ENCODE data around the gene ARF6. TPM values are rescaled to one million over a fixed set of nuclear protein-coding genes. Genes with fewer than 3 reads are reported as not detected.
"Not testable (repeated sequence)": the region's sequence is repeated elsewhere in the genome, so short reads cannot be mapped to it uniquely, and the experiment has no call there.

The ARF6 gene
- total RNA-seq, 1 experiment from 2014 or later: 86.4 TPM

DNA sequence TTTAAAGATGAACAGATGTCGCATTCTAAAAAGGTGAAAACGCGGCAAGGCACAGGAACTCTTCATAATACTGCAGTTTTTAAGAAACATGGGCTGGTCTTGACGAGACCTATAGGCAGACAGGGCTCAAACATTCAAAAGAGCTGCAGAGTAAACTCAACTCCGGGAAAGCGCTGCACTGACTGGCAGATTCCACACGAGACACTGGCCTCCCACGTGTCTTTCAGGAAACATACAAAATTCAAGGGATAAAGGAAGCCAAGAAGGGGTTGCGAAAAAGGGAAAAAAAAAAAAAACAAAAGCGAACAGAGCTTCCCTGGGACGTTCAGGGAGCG is 614 bp upstream of the ARF6 start:
- TF ChIP-seq EZH2 (IDR thresholded peaks at IDR 0.05; ENCODE audit: low read length, unreplicated experiment) (no peak), EZH2phosphoT487 (IDR thresholded peaks at IDR 0.05; ENCODE audit: borderline replicate concordance, low read length) (no peak)
- TF ChIP-seq, protein P1, sequence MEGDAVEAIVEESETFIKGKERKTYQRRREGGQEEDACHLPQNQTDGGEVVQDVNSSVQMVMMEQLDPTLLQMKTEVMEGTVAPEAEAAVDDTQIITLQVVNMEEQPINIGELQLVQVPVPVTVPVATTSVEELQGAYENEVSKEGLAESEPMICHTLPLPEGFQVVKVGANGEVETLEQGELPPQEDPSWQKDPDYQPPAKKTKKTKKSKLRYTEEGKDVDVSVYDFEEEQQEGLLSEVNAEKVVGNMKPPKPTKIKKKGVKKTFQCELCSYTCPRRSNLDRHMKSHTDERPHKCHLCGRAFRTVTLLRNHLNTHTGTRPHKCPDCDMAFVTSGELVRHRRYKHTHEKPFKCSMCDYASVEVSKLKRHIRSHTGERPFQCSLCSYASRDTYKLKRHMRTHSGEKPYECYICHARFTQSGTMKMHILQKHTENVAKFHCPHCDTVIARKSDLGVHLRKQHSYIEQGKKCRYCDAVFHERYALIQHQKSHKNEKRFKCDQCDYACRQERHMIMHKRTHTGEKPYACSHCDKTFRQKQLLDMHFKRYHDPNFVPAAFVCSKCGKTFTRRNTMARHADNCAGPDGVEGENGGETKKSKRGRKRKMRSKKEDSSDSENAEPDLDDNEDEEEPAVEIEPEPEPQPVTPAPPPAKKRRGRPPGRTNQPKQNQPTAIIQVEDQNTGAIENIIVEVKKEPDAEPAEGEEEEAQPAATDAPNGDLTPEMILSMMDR (conservative IDR thresholded peaks at IDR 0.05; ENCODE audit: low read depth, low read length): no peak
- POLR2A ChIA-PET (ENCODE audit: unreplicated experiment): interaction anchor here (0.6 to 1.3 kb wide), 11 partner anchors 15 to 278 kb away, joined by 3 to 28 read pairs (median 5); no protein-coding TSS in a partner anchor
- Histone ChIP-seq H3K4me1 (ENCODE audit: insufficient read depth, low read length) (peaks cover 19% of the 10 kb centered on the region), H3F3A (ENCODE audit: low read length, unreplicated experiment) (peaks cover under 1% of the 10 kb centered on the region), H3K9ac (ENCODE audit: low read length) (peak overlapping the region; percentile 100), H3K9me2 (replicated peaks; ENCODE audit: low read length) (no peaks in the 10 kb centered on the region), H3K27me3 (ENCODE audit: low read length) (no peaks in the 10 kb centered on the region), H2AFZ (ENCODE audit: low read length) (peak overlapping the region; percentile 74), H3K4me2 (ENCODE audit: low read length) (peak overlapping the region; percentile 91), H3K36me3 (ENCODE audit: low read depth, low read length) (peaks cover 32% of the 10 kb centered on the region), H3K9me3 (ENCODE audit: low read length) (no peaks in the 10 kb centered on the region), H3K27ac (ENCODE audit: low read length) (peak overlapping the region; percentile 94), H3K79me2 (ENCODE audit: low read length) (peaks cover 56% of the 10 kb centered on the region), H3K4me3 (ENCODE audit: low read length) (peak overlapping the region; percentile 91), H4K20me1 (ENCODE audit: low read length) (peaks cover 38% of the 10 kb centered on the region)
- intact Hi-C loops (cut with micrococcal nuclease): loop anchor here (1.0 to 2.0 kb wide), 5 partner anchors 17 to 213 kb away; no protein-coding TSS in a partner anchor
- CTCF ChIA-PET: interaction anchor here (0.5 to 1.4 kb wide), 6 partner anchors 13 to 420 kb away, joined by 3 to 5 read pairs (median 4); partner anchors contain the start of genes DMAC2L and L2HGDH
- TSS peak; percentile 72 for BruUV-seq (replicated peaks)
- DNase-seq (peak; percentile 63), ATAC-seq (peak; percentile 32)

DNA sequence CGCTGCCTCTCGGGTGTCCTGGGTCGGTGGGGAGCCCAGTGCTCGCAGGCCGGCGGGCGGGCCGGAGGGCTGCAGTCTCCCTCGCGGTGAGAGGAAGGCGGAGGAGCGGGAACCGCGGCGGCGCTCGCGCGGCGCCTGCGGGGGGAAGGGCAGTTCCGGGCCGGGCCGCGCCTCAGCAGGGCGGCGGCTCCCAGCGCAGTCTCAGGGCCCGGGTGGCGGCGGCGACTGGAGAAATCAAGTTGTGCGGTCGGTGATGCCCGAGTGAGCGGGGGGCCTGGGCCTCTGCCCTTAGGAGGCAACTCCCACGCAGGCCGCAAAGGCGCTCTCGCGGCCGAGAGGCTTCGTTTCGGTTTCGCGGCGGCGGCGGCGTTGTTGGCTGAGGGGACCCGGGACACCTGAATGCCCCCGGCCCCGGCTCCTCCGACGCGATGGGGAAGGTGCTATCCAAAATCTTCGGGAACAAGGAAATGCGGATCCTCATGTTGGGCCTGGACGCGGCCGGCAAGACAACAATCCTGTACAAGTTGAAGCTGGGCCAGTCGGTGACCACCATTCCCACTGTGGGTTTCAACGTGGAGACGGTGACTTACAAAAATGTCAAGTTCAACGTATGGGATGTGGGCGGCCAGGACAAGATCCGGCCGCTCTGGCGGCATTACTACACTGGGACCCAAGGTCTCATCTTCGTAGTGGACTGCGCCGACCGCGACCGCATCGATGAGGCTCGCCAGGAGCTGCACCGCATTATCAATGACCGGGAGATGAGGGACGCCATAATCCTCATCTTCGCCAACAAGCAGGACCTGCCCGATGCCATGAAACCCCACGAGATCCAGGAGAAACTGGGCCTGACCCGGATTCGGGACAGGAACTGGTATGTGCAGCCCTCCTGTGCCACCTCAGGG is 679 bp downstream of the ARF6 start:
- peak; percentile 36 for DNase-seq
- TF ChIP-seq EZH2 (IDR thresholded peaks at IDR 0.05; ENCODE audit: low read length, unreplicated experiment) (no peak), EZH2phosphoT487 (IDR thresholded peaks at IDR 0.05; ENCODE audit: borderline replicate concordance, low read length) (no peak)
- TF ChIP-seq, protein P1 (conservative IDR thresholded peaks at IDR 0.05; ENCODE audit: low read depth, low read length): no peak
- Histone ChIP-seq H3K9me2 (replicated peaks; ENCODE audit: low read length) (no peaks in the 10 kb centered on the region), H3K27ac (ENCODE audit: low read length) (peak overlapping the region; percentile 94), H4K20me1 (ENCODE audit: low read length) (peaks cover 51% of the 10 kb centered on the region), H2AFZ (ENCODE audit: low read length) (peak overlapping the region; percentile 60), H3F3A (ENCODE audit: low read length, unreplicated experiment) (peaks cover 7% of the 10 kb centered on the region), H3K9ac (ENCODE audit: low read length) (peak overlapping the region; percentile 100), H3K9me3 (ENCODE audit: low read length) (no peaks in the 10 kb centered on the region), H3K4me1 (ENCODE audit: insufficient read depth, low read length) (peaks cover 30% of the 10 kb centered on the region), H3K4me3 (ENCODE audit: low read length) (peak overlapping the region; percentile 91), H3K4me2 (ENCODE audit: low read length) (peak overlapping the region; percentile 91), H3K36me3 (ENCODE audit: low read depth, low read length) (peaks cover 35% of the 10 kb centered on the region), H3K79me2 (ENCODE audit: low read length) (peaks cover 69% of the 10 kb centered on the region), H3K27me3 (ENCODE audit: low read length) (no peaks in the 10 kb centered on the region)
- ChIA-PET POLR2A (ENCODE audit: unreplicated experiment) (interaction anchor here (1.1 kb wide), 1 partner anchor 110 kb away, joined by 4 read pairs; no protein-coding TSS in a partner anchor), CTCF (interaction anchor here (0.6 to 1.4 kb wide), 3 partner anchors 110 to 145 kb away, joined by 3 to 5 read pairs (median 3); no protein-coding TSS in a partner anchor)
- peak; percentile 43 for ATAC-seq
- BruUV-seq (replicated peaks): TSS peak; percentile 60
- intact Hi-C loops (cut with micrococcal nuclease): loop anchor here (2.0 kb wide), 2 partner anchors 15 to 53 kb away; no protein-coding TSS in a partner anchor

DNA sequence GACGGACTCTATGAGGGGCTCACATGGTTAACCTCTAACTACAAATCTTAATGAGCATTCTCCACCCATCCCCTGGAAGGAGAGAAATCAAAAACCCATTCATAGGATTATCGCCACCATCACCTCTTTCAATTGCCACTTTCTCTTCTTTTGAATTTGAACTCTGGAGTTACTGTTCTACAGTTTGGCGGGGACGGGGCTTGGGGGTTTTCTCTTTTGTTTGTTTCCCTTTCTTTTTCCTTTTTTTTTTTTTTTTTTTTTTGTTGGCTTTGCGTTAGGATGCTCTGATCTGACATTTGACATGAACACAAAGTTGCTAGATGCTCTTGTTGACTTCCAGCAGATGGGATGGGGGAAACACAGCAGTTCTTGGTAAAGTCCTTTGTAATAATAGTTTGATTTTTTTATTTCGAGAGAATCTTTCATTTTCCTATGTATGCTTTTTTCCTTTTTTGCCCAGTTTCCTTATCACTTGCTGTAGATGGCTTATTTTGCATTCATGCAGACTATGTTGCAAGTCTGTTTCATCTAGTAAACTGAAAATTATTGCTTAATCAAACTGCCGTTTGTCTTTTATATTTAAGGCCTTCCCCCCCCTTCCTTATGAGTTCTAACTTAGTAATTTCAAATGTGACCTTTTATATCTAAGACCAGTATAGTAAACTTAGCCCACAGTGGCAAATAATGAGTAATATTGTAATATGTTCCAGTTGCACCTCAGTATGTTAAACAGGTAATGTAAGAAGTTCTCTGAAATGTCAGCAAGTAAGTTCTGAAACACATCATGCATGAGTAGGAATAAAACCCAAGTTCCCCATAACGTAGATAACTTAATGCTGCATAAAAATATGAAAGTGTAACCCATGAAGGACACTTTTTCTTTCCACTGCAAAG is 1.6 kb downstream of the ARF6 start:
- Histone ChIP-seq H4K20me1 (ENCODE audit: low read length) (peaks cover 54% of the 10 kb centered on the region), H3K36me3 (ENCODE audit: low read depth, low read length) (peaks cover 37% of the 10 kb centered on the region), H3K4me2 (ENCODE audit: low read length) (peak overlapping the region; percentile 91), H3K79me2 (ENCODE audit: low read length) (peaks cover 78% of the 10 kb centered on the region), H3K27ac (ENCODE audit: low read length) (peak overlapping the region; percentile 94), H3K9ac (ENCODE audit: low read length) (peak overlapping the region; percentile 100), H3K4me3 (ENCODE audit: low read length) (peak overlapping the region; percentile 91), H3K4me1 (ENCODE audit: insufficient read depth, low read length) (peaks cover 36% of the 10 kb centered on the region)
- H3F3A ChIP-seq (ENCODE audit: low read length, unreplicated experiment); DNase-seq; BruUV-seq (replicated peaks); H3K9me2 ChIP-seq (replicated peaks; ENCODE audit: low read length); ATAC-seq; POLR2A ChIA-PET (ENCODE audit: unreplicated experiment); H3K27me3 ChIP-seq (ENCODE audit: low read length); H2AFZ ChIP-seq (ENCODE audit: low read length); H3K9me3 ChIP-seq (ENCODE audit: low read length): not testable (repeated sequence)
- CTCF ChIA-PET: interaction anchor here (0.6 kb wide), 1 partner anchor 109 kb away, joined by 5 read pairs; no protein-coding TSS in a partner anchor
- intact Hi-C loops (cut with micrococcal nuclease): loop anchor here (5.0 kb wide), 1 partner anchor 168 kb away; no protein-coding TSS in a partner anchor
